Measurements from ENCODE around the gene NDRG3. TPM values are rescaled to one million over a fixed set of nuclear protein-coding genes. Genes with fewer than 3 reads are reported as not detected.

NDRG3 gene
- polyA plus RNA-seq, 1 donor from 2014 or later, result 61.0 TPM

Small RNAs within 50 kb of the gene (small RNA-seq; reads per million reads assigned to genes)
- gene RF00019, result 0 to 1.2 (median 0) reads per million in 3 experiments

Other genes starting within 250 kb of the NDRG3 start
- gene MYL9, start 204.6 kb downstream of the NDRG3 start, polyA plus RNA-seq, result not detected in 2 replicates
- 3.3 and 3.4 TPM in 2 replicates for gene TGIF2, start 172.5 kb downstream of the NDRG3 start, polyA plus RNA-seq
- gene RAB5IF, start 140.3 kb downstream of the NDRG3 start, polyA plus RNA-seq, result 187 and 205 TPM in 2 replicates
- gene SLA2, start 99.9 kb downstream of the NDRG3 start, polyA plus RNA-seq, result 0.33 TPM in 1 of 2 replicates, not detected in the other
- 8.1 and 12.5 TPM in 2 replicates for gene DSN1, start 27.7 kb upstream of the NDRG3 start, polyA plus RNA-seq
- not detected in 2 replicates for gene TLDC2, start 130.0 kb upstream of the NDRG3 start, polyA plus RNA-seq
- 19.7 and 22.2 TPM in 2 replicates for gene SAMHD1, start 205.6 kb upstream of the NDRG3 start, polyA plus RNA-seq